Fibroblast of lung (primary cell): ENCODE data around the gene CHRM1. TPM values are rescaled to one million over a fixed set of nuclear protein-coding genes. Genes with fewer than 3 reads are reported as not detected.

Experiments
- DNase-seq, 2 donors: peaks; one replicate each; pipeline versions ENCODE4 v3.0.0 to v3.0.0-alpha.2; 2010; ENCODE audit warnings: low read depth in 2 of 2
- H2AFZ ChIP-seq: 2 replicates; pipeline ENCODE4 v1.5.1; 2012; ENCODE audit warnings: low read length, control low read depth, inconsistent platforms
- H3K27ac ChIP-seq: 2 replicates; pipeline ENCODE4 v1.5.1; 2011; ENCODE audit warnings: low read length, control low read depth; ENCODE audit not compliant: insufficient read depth
- H3K27me3 ChIP-seq: 2 replicates; pipeline ENCODE4 v1.5.1; 2011; ENCODE audit warnings: mild to moderate bottlenecking, low read length; ENCODE audit not compliant: control insufficient read depth, insufficient read depth
- H3K36me3 ChIP-seq: 2 replicates; pipeline ENCODE4 v1.5.1; 2011; ENCODE audit warnings: low read length; ENCODE audit not compliant: control insufficient read depth, insufficient read depth
- H3K4me1 ChIP-seq: 2 replicates; pipeline ENCODE4 v1.5.1; 2011; ENCODE audit warnings: low read length; ENCODE audit not compliant: control insufficient read depth, insufficient read depth; ENCODE audit errors: extremely low read depth
- H3K4me2 ChIP-seq: 2 replicates; pipeline ENCODE4 v1.5.1; 2011; ENCODE audit warnings: low read length, control low read depth; ENCODE audit not compliant: insufficient read depth; ENCODE audit errors: extremely low read depth
- H3K4me3 ChIP-seq, 4 experiments: fragments of 200-600 bp in 1 of 4; sonication (generic) in 1 of 4; replicated peaks in 1 of 4; 2 replicates each; pipeline ENCODE4 v1.5.1; 2011 to 2016; ENCODE audit warnings: low read length in 4 of 4, low read depth in 3 of 4, mild to moderate bottlenecking in 3 of 4, control low read depth in 2 of 4, inconsistent platforms in 1 of 4, mixed read lengths in 1 of 4; ENCODE audit not compliant: insufficient read depth in 1 of 4; ENCODE audit errors: control extremely low read depth in 1 of 4
- H3K79me2 ChIP-seq: 2 replicates; pipeline ENCODE4 v1.5.1; 2012; ENCODE audit warnings: mild to moderate bottlenecking, low read length, inconsistent platforms; ENCODE audit not compliant: control insufficient read depth, insufficient read depth
- H3K9ac ChIP-seq: 2 replicates; pipeline ENCODE4 v1.5.1; 2011; ENCODE audit warnings: mild to moderate bottlenecking, low read length, control low read depth; ENCODE audit not compliant: insufficient read depth
- H3K9me3 ChIP-seq: 2 replicates; pipeline ENCODE4 v1.5.1; 2012; ENCODE audit warnings: low read depth, low read length; ENCODE audit not compliant: control insufficient read depth, insufficient read depth
- H4K20me1 ChIP-seq: 2 replicates; pipeline ENCODE4 v1.5.1; 2011; ENCODE audit warnings: low read length; ENCODE audit not compliant: control insufficient read depth, insufficient read depth; ENCODE audit errors: extremely low read depth
- CTCF ChIP-seq, 2 donors: IDR thresholded peaks in 1 of 2; conservative IDR thresholded peaks in 1 of 2; 1 replicate in 1 of 2; 2 replicates in 1 of 2; pipeline ENCODE4 v1.5.1; 2011 to 2012; ENCODE audit warnings: low read length in 2 of 2, control low read depth in 1 of 2, inconsistent platforms in 1 of 2, low read depth in 1 of 2, mild to moderate bottlenecking in 1 of 2
- EZH2 ChIP-seq: IDR thresholded peaks from 2 replicates; pipeline ENCODE4 v1.5.1; 2012; ENCODE audit warnings: low read length, control low read depth, mild to moderate bottlenecking; ENCODE audit errors: missing control alignments
- polyA minus RNA-seq: library from RNA; depleted of rRNA, polyadenylated mRNA; stranded (reverse); fragments of >200 nt; gene quantifications from 2 replicates; pipeline ENCODE4 v1.2.3, GENCODE V29; 2011; ENCODE audit warnings: low replicate concordance
- polyA plus RNA-seq, 2 donors: library from polyadenylated mRNA; depleted of rRNA in 1 of 2; stranded (reverse) in 1 of 2; unstranded in 1 of 2; fragments of >200 nt; gene quantifications; 2 replicates each; pipeline ENCODE4 v1.2.1, GENCODE V29; 2011 to 2012; ENCODE audit warnings: missing spikeins in 1 of 2
- total RNA-seq: library from RNA; depleted of rRNA; stranded (reverse); fragments of >200 nt; gene quantifications from 2 replicates; pipeline ENCODE4 v1.2.1, GENCODE V29; 2014

CHRM1 gene
- total RNA-seq: not detected in 2 replicates
- not detected in 2 replicates for polyA plus RNA-seq
- not detected in 2 replicates for polyA plus RNA-seq (2012)
- polyA minus RNA-seq: not detected in 2 replicates

- no peak for DNase-seq
- Histone ChIP-seq H3K27me3 (peaks cover 40% of the 10 kb centered on the region), H4K20me1 (no peaks in the 10 kb centered on the region), H3K27ac (no peak within 1 kb of the TSS), H3K4me2 (no peak within 1 kb of the TSS), H3K9ac (no peak within 1 kb of the TSS), H3K79me2 (no peaks in the 10 kb centered on the region), H2AFZ (no peak within 1 kb of the TSS), H3K36me3 (no peaks in the 10 kb centered on the region), H3K9me3 (no peaks in the 10 kb centered on the region), H3K4me1 (peaks cover 3% of the 10 kb centered on the region), H3K4me3 (no peak within 1 kb of the TSS)
- no peak for TF ChIP-seq CTCF (conservative IDR thresholded peaks at IDR 0.05 in 1 of 2, IDR thresholded peaks at IDR 0.05 in 1 of 2; ENCODE audit: low read depth in 1 of 2, low read length in 2 of 2)
- TF ChIP-seq EZH2: no peak
Measured at GRCh38 chr11:62921201-62921572, at the start of gene CHRM1. Gene CHRM1, minus strand, starts transcription at chr11:62921363. Its CDS starts 10,263 bp downstream, at chr11:62911100.

GRCh38 chr11:62965574-62965973 lies 44.4 kb upstream of the CHRM1 start:
- H3K27ac ChIP-seq: no peak overlapping the region
- no peaks in the 10 kb centered on the region for H3K36me3 ChIP-seq
- no peaks in the 10 kb centered on the region for H3K4me1 ChIP-seq
- no peak for TF ChIP-seq CTCF (conservative IDR thresholded peaks at IDR 0.05 in 1 of 2, IDR thresholded peaks at IDR 0.05 in 1 of 2; ENCODE audit: low read depth in 1 of 2, low read length in 2 of 2)
- TF ChIP-seq EZH2: no peak
- no peak overlapping the region for H3K9ac ChIP-seq
- H2AFZ ChIP-seq: no peak overlapping the region
- no peak overlapping the region for H3K4me3 ChIP-seq
- H3K4me2 ChIP-seq: no peak overlapping the region
- H4K20me1 ChIP-seq: no peaks in the 10 kb centered on the region
- H3K27me3 ChIP-seq: no peaks in the 10 kb centered on the region
- H3K79me2 ChIP-seq: no peaks in the 10 kb centered on the region
- no peak for DNase-seq
- H3K9me3 ChIP-seq: no peaks in the 10 kb centered on the region

GRCh38 chr11:62962391-62962790 lies 41.2 kb upstream of the CHRM1 start:
- Histone ChIP-seq H3K4me3 (no peak overlapping the region), H3K27me3 (no peaks in the 10 kb centered on the region), H2AFZ (no peak overlapping the region), H3K4me1 (no peaks in the 10 kb centered on the region), H3K9me3 (no peaks in the 10 kb centered on the region), H3K79me2 (no peaks in the 10 kb centered on the region), H3K36me3 (no peaks in the 10 kb centered on the region), H3K27ac (no peak overlapping the region), H3K4me2 (no peak overlapping the region), H3K9ac (no peak overlapping the region), H4K20me1 (no peaks in the 10 kb centered on the region)
- DNase-seq: no peak
- TF ChIP-seq CTCF (conservative IDR thresholded peaks at IDR 0.05 in 1 of 2, IDR thresholded peaks at IDR 0.05 in 1 of 2; ENCODE audit: low read depth in 1 of 2, low read length in 2 of 2) (no peak), EZH2 (no peak)
